Astrocyte (in vitro differentiated cells and primary cell): ENCODE measurements around the gene ATG16L1. TPM values are rescaled to one million over a fixed set of nuclear protein-coding genes. Genes with fewer than 3 reads are reported as not detected.

Experiments
- DNase-seq: peaks from one replicate; pipeline ENCODE4 v3.0.0-alpha.2; 2010; ENCODE audit warnings: low read depth
- FAIRE-seq: peaks from 2 replicates; lab custom pipeline; 2011; peaks lifted over from hg19 to GRCh38; lab: Jason Lieb, UNC
- H2AFZ ChIP-seq: 2 replicates; pipeline ENCODE4 v1.6.0; 2012; ENCODE audit warnings: low read depth, low read length, inconsistent platforms
- H3K27ac ChIP-seq: 2 replicates; pipeline ENCODE4 v1.5.1; 2011; ENCODE audit warnings: low read depth, low read length, inconsistent platforms
- H3K27me3 ChIP-seq: 2 replicates; pipeline ENCODE4 v1.6.0; 2011; ENCODE audit warnings: low read length, inconsistent platforms; ENCODE audit not compliant: insufficient read depth
- H3K36me3 ChIP-seq: 2 replicates; pipeline ENCODE4 v1.5.1; 2011; ENCODE audit warnings: low read length, inconsistent platforms; ENCODE audit not compliant: insufficient read depth
- H3K4me1 ChIP-seq: 2 replicates; pipeline ENCODE4 v1.5.1; 2011; ENCODE audit warnings: low read length, inconsistent platforms; ENCODE audit not compliant: insufficient read depth
- H3K4me2 ChIP-seq: 2 replicates; pipeline ENCODE4 v1.6.0; 2012; ENCODE audit warnings: low read length, inconsistent platforms
- H3K4me3 ChIP-seq: 2 replicates; pipeline ENCODE4 v1.5.1; 2011; ENCODE audit warnings: low read depth, mild to moderate bottlenecking, low read length, inconsistent platforms; ENCODE audit not compliant: insufficient read depth
- H3K79me2 ChIP-seq: 2 replicates; pipeline ENCODE4 v1.6.0; 2012; ENCODE audit warnings: mild to moderate bottlenecking, low read length, inconsistent platforms; ENCODE audit not compliant: insufficient read depth
- H3K9ac ChIP-seq: 2 replicates; pipeline ENCODE4 v1.6.0; 2012; ENCODE audit warnings: mild to moderate bottlenecking, low read length, inconsistent platforms
- H3K9me3 ChIP-seq: 2 replicates; pipeline ENCODE4 v1.5.1; 2012; ENCODE audit warnings: low read depth, mild to moderate bottlenecking, low read length, inconsistent platforms; ENCODE audit not compliant: insufficient read depth
- H4K20me1 ChIP-seq: 2 replicates; pipeline ENCODE4 v1.6.0; 2012; ENCODE audit warnings: low read length, inconsistent platforms; ENCODE audit not compliant: insufficient read depth
- H3K27ac Mint-ChIP-seq: one replicate; pipeline ENCODE4 v1.8.0; 2021; ENCODE audit warnings: mild to moderate bottlenecking, mixed read lengths; ENCODE audit not compliant: unreplicated experiment
- H3K27me3 Mint-ChIP-seq: one replicate; pipeline ENCODE4 v1.8.0; 2021; ENCODE audit warnings: low read depth, mixed read lengths; ENCODE audit not compliant: unreplicated experiment
- H3K36me3 Mint-ChIP-seq: one replicate; pipeline ENCODE4 v1.8.0; 2021; ENCODE audit warnings: low read depth, mixed read lengths; ENCODE audit not compliant: unreplicated experiment
- H3K4me1 Mint-ChIP-seq: one replicate; pipeline ENCODE4 v1.8.0; 2021; ENCODE audit warnings: low read depth, mixed read lengths; ENCODE audit not compliant: unreplicated experiment
- H3K4me3 Mint-ChIP-seq: one replicate; pipeline ENCODE4 v1.8.0; 2021; ENCODE audit warnings: mild to moderate bottlenecking, moderate library complexity, mixed read lengths; ENCODE audit not compliant: unreplicated experiment
- H3K9me3 Mint-ChIP-seq: one replicate; pipeline ENCODE4 v1.8.0; 2021; ENCODE audit warnings: mild to moderate bottlenecking, mixed read lengths; ENCODE audit not compliant: unreplicated experiment
- EZH2 ChIP-seq: IDR thresholded peaks from 2 replicates; pipeline ENCODE4 v1.6.1; 2012; ENCODE audit warnings: mild to moderate bottlenecking, low read length, inconsistent platforms; ENCODE audit not compliant: insufficient read depth
- total RNA-seq: library from RNA; stranded (reverse); gene quantifications from 2 replicates; pipeline ENCODE4 v1.2.1, GENCODE V29; 2021
- TF ChIP-seq, protein P1 (sequence below): IDR thresholded peaks from 2 replicates; pipeline ENCODE4 v1.5.1; 2011; ENCODE audit warnings: low read depth, mild to moderate bottlenecking, inconsistent platforms, low read length, moderate library complexity; ENCODE audit not compliant: insufficient read depth

Gene ATG16L1
- total RNA-seq, 1 donor from 2014 or later, result 31.6 TPM

DNA sequence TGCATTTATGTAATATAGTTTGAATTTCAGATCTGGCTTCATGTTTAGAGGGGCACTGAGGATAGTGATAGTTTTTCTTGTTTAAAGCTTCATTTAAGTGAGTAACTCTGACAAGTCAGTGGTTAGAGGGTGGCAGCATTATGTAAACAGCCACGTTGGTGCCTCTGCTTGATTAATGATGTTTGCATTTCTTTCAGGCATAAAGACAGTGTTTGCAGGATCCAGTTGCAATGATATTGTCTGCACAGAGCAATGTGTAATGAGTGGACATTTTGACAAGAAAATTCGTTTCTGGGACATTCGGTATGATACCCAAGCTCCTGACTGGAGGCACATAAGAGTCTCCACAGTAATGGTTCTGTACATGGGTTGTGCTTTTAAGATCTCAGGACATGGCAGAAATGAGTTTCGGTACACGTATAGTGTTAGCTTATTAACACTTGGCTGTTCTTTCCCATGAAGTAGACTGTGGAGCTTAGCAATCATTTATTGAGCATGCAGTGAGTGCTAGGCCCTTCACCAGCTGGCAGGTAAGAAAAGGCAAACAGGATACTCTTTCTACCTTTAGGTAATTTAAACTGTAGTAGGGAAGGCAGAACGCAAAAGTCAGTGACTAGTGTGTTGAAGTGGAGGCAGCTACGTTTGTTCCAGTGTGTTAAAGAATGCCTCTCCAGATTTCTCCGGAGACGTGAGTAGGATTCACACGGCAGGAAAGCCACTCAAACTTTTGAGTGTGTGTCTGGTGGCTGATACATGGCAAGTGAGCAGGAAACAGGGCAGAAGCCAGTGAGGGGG, 38.8 kb downstream of the ATG16L1 start:
- no peaks in the 10 kb centered on the region for H3K9me3 ChIP-seq
- Mint-ChIP-seq H3K9me3 (no peaks in the 10 kb centered on the region), H3K4me3 (no peak overlapping the region), H3K27me3 (no peaks in the 10 kb centered on the region), H3K4me1 (peaks cover 10% of the 10 kb centered on the region), H3K36me3 (peaks cover 33% of the 10 kb centered on the region), H3K27ac (no peak overlapping the region)
- H3K36me3 ChIP-seq, result peaks cover 53% of the 10 kb centered on the region
- DNase-seq (no peak), FAIRE-seq (no peak)
- H3K27ac ChIP-seq, result no peak overlapping the region
- H3K79me2 ChIP-seq, result peaks cover 7% of the 10 kb centered on the region
- H3K9ac ChIP-seq, result no peak overlapping the region
- H3K4me3 ChIP-seq, result no peak overlapping the region
- H2AFZ ChIP-seq, result no peak overlapping the region
- no peak overlapping the region for H3K4me2 ChIP-seq
- H4K20me1 ChIP-seq, result peaks cover 26% of the 10 kb centered on the region
- no peak for TF ChIP-seq EZH2
- TF ChIP-seq, protein P1, sequence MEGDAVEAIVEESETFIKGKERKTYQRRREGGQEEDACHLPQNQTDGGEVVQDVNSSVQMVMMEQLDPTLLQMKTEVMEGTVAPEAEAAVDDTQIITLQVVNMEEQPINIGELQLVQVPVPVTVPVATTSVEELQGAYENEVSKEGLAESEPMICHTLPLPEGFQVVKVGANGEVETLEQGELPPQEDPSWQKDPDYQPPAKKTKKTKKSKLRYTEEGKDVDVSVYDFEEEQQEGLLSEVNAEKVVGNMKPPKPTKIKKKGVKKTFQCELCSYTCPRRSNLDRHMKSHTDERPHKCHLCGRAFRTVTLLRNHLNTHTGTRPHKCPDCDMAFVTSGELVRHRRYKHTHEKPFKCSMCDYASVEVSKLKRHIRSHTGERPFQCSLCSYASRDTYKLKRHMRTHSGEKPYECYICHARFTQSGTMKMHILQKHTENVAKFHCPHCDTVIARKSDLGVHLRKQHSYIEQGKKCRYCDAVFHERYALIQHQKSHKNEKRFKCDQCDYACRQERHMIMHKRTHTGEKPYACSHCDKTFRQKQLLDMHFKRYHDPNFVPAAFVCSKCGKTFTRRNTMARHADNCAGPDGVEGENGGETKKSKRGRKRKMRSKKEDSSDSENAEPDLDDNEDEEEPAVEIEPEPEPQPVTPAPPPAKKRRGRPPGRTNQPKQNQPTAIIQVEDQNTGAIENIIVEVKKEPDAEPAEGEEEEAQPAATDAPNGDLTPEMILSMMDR, result no peak
- H3K27me3 ChIP-seq, result no peaks in the 10 kb centered on the region
- peaks cover 10% of the 10 kb centered on the region for H3K4me1 ChIP-seq

DNA sequence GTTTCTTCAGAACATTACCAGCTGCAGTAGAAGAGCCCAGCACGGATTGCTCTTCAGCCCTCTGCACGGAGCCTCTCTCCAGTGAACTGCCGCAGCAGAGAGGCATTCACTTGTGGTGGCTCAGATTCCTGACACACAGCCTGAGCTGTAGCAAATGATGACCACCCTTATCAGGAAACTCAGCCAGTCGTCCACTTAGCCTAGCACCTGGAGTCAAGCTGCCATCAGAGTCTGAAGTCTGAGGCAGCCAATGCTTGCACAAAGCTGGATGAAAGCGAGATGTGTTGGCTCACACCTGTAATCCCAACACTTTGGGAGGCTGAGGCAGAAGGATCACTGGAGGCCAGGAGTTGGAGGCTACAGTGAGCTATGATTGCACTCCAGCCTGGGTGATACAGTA, 44.4 kb downstream of the ATG16L1 start:
- H3K9me3 Mint-ChIP-seq, result no peaks in the 10 kb centered on the region
- Histone ChIP-seq H3K79me2 (no peaks in the 10 kb centered on the region), H4K20me1 (peaks cover 4% of the 10 kb centered on the region), H3K9me3 (no peaks in the 10 kb centered on the region), H3K9ac (no peak overlapping the region), H2AFZ (no peak overlapping the region), H3K4me3 (no peak overlapping the region), H3K27me3 (no peaks in the 10 kb centered on the region), H3K4me1 (no peaks in the 10 kb centered on the region), H3K4me2 (no peak overlapping the region), H3K36me3 (peaks cover 30% of the 10 kb centered on the region), H3K27ac (no peak overlapping the region)
- no peaks in the 10 kb centered on the region for H3K27me3 Mint-ChIP-seq
- H3K4me3 Mint-ChIP-seq, result no peak overlapping the region
- H3K4me1 Mint-ChIP-seq, result no peaks in the 10 kb centered on the region
- no peak for DNase-seq
- H3K27ac Mint-ChIP-seq, result no peak overlapping the region
- H3K36me3 Mint-ChIP-seq, result peaks cover 18% of the 10 kb centered on the region
- no peak for FAIRE-seq
- TF ChIP-seq EZH2, result no peak
- TF ChIP-seq, protein P1, result no peak

DNA sequence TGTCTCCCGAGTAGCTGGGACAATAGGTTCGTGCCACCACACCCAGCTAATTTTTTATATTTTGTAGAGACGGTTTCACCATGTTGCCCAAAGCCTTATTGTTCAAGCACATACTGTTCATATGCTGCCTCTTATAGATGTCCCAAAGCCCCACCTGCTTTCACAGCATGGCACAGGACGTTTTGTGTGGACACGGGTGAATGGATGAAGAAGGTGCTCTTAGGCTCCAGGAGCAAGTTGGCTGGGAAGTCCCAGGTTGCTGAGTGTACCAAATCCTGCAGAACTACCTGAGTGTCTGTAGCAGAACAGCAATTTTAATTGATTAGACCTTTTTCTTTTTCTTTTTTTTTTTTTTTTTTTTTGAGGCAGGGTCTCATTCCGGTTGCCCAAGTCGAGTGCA, 45.6 kb downstream of the ATG16L1 start:
- H3K9me3 ChIP-seq, result no peaks in the 10 kb centered on the region
- H4K20me1 ChIP-seq, result peaks cover 4% of the 10 kb centered on the region
- no peak overlapping the region for H2AFZ ChIP-seq
- Mint-ChIP-seq H3K27ac (no peak overlapping the region), H3K4me3 (no peak overlapping the region), H3K9me3 (no peaks in the 10 kb centered on the region), H3K27me3 (no peaks in the 10 kb centered on the region), H3K36me3 (peaks cover 14% of the 10 kb centered on the region), H3K4me1 (no peaks in the 10 kb centered on the region)
- H3K4me1 ChIP-seq, result no peaks in the 10 kb centered on the region
- no peak overlapping the region for H3K9ac ChIP-seq
- no peak overlapping the region for H3K27ac ChIP-seq
- no peaks in the 10 kb centered on the region for H3K27me3 ChIP-seq
- H3K4me3 ChIP-seq, result no peak overlapping the region
- no peaks in the 10 kb centered on the region for H3K79me2 ChIP-seq
- DNase-seq, result no peak
- peaks cover 19% of the 10 kb centered on the region for H3K36me3 ChIP-seq
- H3K4me2 ChIP-seq, result no peak overlapping the region
- no peak for TF ChIP-seq EZH2
- TF ChIP-seq, protein P1, result no peak
- FAIRE-seq, result no peak
